Pancreas (tissue), 10 donors: ENCODE measurements around the gene LCORL. TPM values are rescaled to one million over a fixed set of nuclear protein-coding genes. Genes with fewer than 3 reads are reported as not detected.
"Not testable (repeated sequence)": the region's sequence is repeated elsewhere in the genome, so short reads cannot be mapped to it uniquely, and the experiment has no call there.

Source experiments
- ATAC-seq, 4 donors: fragments of 200-7000 bp; cut with Tn5 transposase; one replicate each; pipeline versions ENCODE4 v1.8.0 to v1.9.1; 2020; ENCODE audit warnings: mild to moderate bottlenecking in 4 of 4, moderate library complexity in 4 of 4
- DNase-seq, 6 donors: peaks; one replicate each; pipeline ENCODE4 v3.0.0-alpha.2; 2020
- FAIRE-seq: peaks from 2 replicates; lab custom pipeline; 2012; peaks lifted over from hg19 to GRCh38; lab: Jason Lieb, UNC
- H3K27ac ChIP-seq, 4 donors: fragments of 200-600 bp; sonication (generic); 1 replicate in 3 of 4; 2 replicates in 1 of 4; pipeline versions ENCODE4 v1.5.0 to v1.8.0; 2020
- H3K27me3 ChIP-seq, 4 donors: fragments of 200-600 bp; one replicate each; pipeline ENCODE4 v1.8.0; 2021
- H3K36me3 ChIP-seq, 3 donors: fragments of 200-600 bp; sonication (generic) in 1 of 3; one replicate each; pipeline versions ENCODE4 v1.5.0 to v1.8.0; 2020 to 2021
- H3K4me1 ChIP-seq, 3 donors: fragments of 200-600 bp; one replicate each; pipeline ENCODE4 v1.8.0; 2021
- H3K4me3 ChIP-seq, 4 donors: fragments of 200-600 bp; sonication (generic) in 2 of 4; one replicate each; pipeline versions ENCODE4 v1.5.0 to v1.8.0; 2020 to 2021
- H3K9me3 ChIP-seq, 4 donors: fragments of 200-600 bp; one replicate each; pipeline ENCODE4 v1.8.0; 2021
- CTCF ChIP-seq, 4 donors: fragments of 200-600 bp; sonication (generic) in 3 of 4; IDR thresholded peaks; one replicate each; pipeline versions ENCODE4 v1.5.0 to v1.8.0; 2021; ENCODE audit warnings: antibody characterized with exemption in 4 of 4
- WGBS, 2 donors: extraction: QIAGEN DNeasy Blood & Tissue Kit; methylation state at CpG; one replicate each; pipeline ENCODE4 v1.1.7; 2013; 5-methylcytosine and 5-hydroxymethylcytosine counted together
- intact Hi-C, 3 donors: fragments of 100-400 bp; cut with DNase I; formaldehyde crosslinking; loops; one replicate each; pipeline versions ENCODE4 v1.11.1 to v1.14.2; 2022
- polyA plus RNA-seq, 2 donors: library from polyadenylated mRNA; stranded (reverse); fragments of 200-250 nt; gene quantifications; one replicate each; pipeline ENCODE4 v1.2.3, GENCODE V29; 2013
- total RNA-seq, 6 donors: library from RNA; stranded (reverse); fragmentation: NEBNext Ultra II Directional in 4 of 6; extraction: Animal tissue kit (Norgen Biotek cat#: 25700) in 4 of 6; gene quantifications; one replicate each; pipeline versions ENCODE4 v1.2.1 to v1.2.4, GENCODE V29; 2021 to 2023
- donor health status: healthy with polysubstance abuse.
- donor health status: DM: no; HTN: no; CAD: no; lungs with moderate emphysema.
- donor health status: DM: no; HTN: no; CAD: no.
- donor health status: control.
- donor health status: control.
- donor health status: Bipolar disorder and iron deficiency.
- donor health status: DM: yes; HTN: yes; CAD: no.
- donor health status: DM: no; HTN: no; CAD: no.
- donor health status: DM: no; HTN: no; CAD: no.
- donor health status: DM: yes; HTN: yes; CAD: no.

Gene LCORL
- total and polyA plus RNA-seq, 8 donors = 1.7 to 11.8 (median 5.3) TPM

DNA sequence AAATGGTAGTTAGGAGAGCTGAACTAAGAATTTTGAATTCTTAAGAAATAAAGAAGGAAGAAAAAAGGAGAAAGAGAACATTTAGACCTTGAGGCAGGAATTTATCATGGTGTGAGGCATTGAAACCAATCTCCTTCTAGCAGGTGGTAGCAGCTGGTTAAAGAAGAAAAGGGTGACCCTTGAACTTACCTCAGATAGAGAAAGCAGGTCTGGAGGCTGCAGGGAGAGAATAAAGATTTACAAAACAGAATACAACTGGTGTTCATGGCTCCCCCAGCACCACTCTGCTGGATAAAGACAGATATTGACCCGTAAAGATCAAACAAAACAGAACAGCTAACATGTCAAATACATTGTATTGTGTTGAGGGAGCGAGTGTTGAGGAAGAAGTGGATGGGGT, 154.7 kb downstream of the LCORL start:
- peak; percentile 29 to 63 (median 54) for ATAC-seq
- Histone ChIP-seq H3K36me3 (no peaks in the 10 kb centered on the region), H3K4me3 (no peak overlapping the region), H3K27me3 (no peaks in the 10 kb centered on the region), H3K9me3 (no peaks in the 10 kb centered on the region), H3K27ac (no peak overlapping the region), H3K4me1 (no peaks in the 10 kb centered on the region)
- intact Hi-C loops = no loop called here
- no peak for DNase-seq
- no peak for TF ChIP-seq CTCF (IDR thresholded peaks at IDR 0.05)
- 47 to 49% methylated on average over 2 of the region's 2 CpGs for WGBS, 2 donors
- FAIRE-seq = no peak

DNA sequence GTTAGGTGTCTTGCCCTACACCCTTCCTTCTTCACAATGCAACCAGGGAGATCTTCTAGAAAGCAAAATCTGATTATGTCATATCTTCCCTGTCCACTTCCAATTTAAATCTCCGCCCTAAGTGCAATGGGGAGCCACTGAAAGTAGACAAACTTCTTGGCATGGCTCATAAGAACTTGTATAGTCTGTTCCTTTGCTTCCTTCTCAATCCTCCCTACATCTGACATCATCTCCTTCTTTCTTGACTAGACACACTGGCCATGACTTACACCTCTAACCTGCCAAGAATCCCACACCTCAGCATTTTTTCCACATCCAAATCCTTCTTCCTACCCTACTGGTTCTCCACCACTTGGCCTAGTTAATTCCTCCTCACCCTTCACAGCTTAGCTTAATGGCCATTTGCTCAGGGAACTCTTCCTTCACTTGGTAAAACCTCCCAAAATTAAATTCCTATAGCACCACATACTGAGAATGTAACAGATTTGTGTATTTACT, 155.6 kb downstream of the LCORL start:
- ATAC-seq (peak in 1 of 4 donors; percentile 12), FAIRE-seq (no peak), DNase-seq (no peak)
- Histone ChIP-seq H3K27ac (no peak overlapping the region), H3K36me3 (no peaks in the 10 kb centered on the region), H3K27me3 (no peaks in the 10 kb centered on the region), H3K4me3 (no peak overlapping the region), H3K9me3 (no peaks in the 10 kb centered on the region), H3K4me1 (no peaks in the 10 kb centered on the region)
- 95 to 100% methylated on average over 1 of the region's 1 CpG for WGBS, 2 donors
- no peak for TF ChIP-seq CTCF (IDR thresholded peaks at IDR 0.05)
- intact Hi-C loops = no loop called here

DNA sequence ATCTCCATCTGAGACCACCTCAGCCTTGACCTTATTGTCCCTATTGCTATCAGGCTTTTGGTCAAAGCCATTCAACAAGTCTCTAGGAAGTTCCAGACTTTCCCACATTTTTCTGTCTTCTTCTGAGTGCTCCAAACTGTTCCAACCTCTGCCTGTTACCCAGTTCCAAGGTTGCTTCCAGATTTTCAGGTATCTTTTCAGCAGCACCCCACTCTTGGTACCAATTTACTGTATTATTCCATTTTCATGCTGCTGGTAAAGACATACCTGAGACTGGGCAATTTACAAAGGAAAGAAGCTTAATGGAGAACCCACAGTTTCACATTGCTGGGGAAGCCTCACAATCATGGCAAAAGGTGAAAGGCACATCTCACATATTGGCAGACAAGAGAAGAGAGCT, 159.6 kb downstream of the LCORL start:
- H3K9me3 ChIP-seq, H3K36me3 ChIP-seq, ATAC-seq, intact Hi-C loops, FAIRE-seq, H3K4me3 ChIP-seq, DNase-seq, H3K27ac ChIP-seq, H3K27me3 ChIP-seq, H3K4me1 ChIP-seq: not testable (repeated sequence)

- TF ChIP-seq CTCF (IDR thresholded peaks at IDR 0.05) = no peak
- H3K4me3 ChIP-seq = no peak overlapping the region
- 72 to 76% methylated on average over 5 of the region's 5 CpGs for WGBS, 2 donors
- ATAC-seq (no peak), DNase-seq (no peak), FAIRE-seq (no peak)
- H3K36me3 ChIP-seq = no peaks in the 10 kb centered on the region
- H3K27me3 ChIP-seq = no peaks in the 10 kb centered on the region
- no peaks in the 10 kb centered on the region for H3K4me1 ChIP-seq
- H3K9me3 ChIP-seq = no peaks in the 10 kb centered on the region
- no peak overlapping the region for H3K27ac ChIP-seq
- intact Hi-C loops = no loop called here
These were observed 161.7 kb downstream of the LCORL start for GRCh38 chr4:17859793-17860406.

- WGBS, 2 donors = 88% methylated on average over 3 of the region's 3 CpGs
- no peak overlapping the region for H3K27ac ChIP-seq
- ATAC-seq = no peak
- no peaks in the 10 kb centered on the region for H3K4me1 ChIP-seq
- DNase-seq = no peak
- intact Hi-C loops = no loop called here
- no peaks in the 10 kb centered on the region for H3K27me3 ChIP-seq
- TF ChIP-seq CTCF (IDR thresholded peaks at IDR 0.05) = no peak
- no peaks in the 10 kb centered on the region for H3K36me3 ChIP-seq
- FAIRE-seq = no peak
- no peak overlapping the region for H3K4me3 ChIP-seq
- no peaks in the 10 kb centered on the region for H3K9me3 ChIP-seq
These were observed 167.5 kb downstream of the LCORL start for GRCh38 chr4:17854036-17854435.
